Osteocyte (in vitro differentiated cells): Measurements from ENCODE around the gene TPP1. TPM values are rescaled to one million over a fixed set of nuclear protein-coding genes. Genes with fewer than 3 reads are reported as not detected.

Source experiments
- DNase-seq: peaks from one replicate; pipeline ENCODE4 v3.0.0; 2021; ENCODE audit warnings: mixed read lengths; ENCODE audit not compliant: unreplicated experiment; ENCODE audit errors: extremely low spot score
- H3K27ac Mint-ChIP-seq: one replicate; pipeline ENCODE4 v1.8.0; 2021; ENCODE audit warnings: mild to moderate bottlenecking, mixed read lengths; ENCODE audit not compliant: unreplicated experiment
- H3K27me3 Mint-ChIP-seq: one replicate; pipeline ENCODE4 v1.8.0; 2021; ENCODE audit warnings: mixed read lengths; ENCODE audit not compliant: unreplicated experiment
- H3K36me3 Mint-ChIP-seq: one replicate; pipeline ENCODE4 v1.8.0; 2021; ENCODE audit warnings: mixed read lengths; ENCODE audit not compliant: unreplicated experiment
- H3K4me1 Mint-ChIP-seq: one replicate; pipeline ENCODE4 v1.8.0; 2021; ENCODE audit warnings: mixed read lengths; ENCODE audit not compliant: unreplicated experiment
- H3K4me3 Mint-ChIP-seq: one replicate; pipeline ENCODE4 v1.8.0; 2021; ENCODE audit warnings: mild to moderate bottlenecking, moderate library complexity, mixed read lengths; ENCODE audit not compliant: unreplicated experiment
- H3K9me3 Mint-ChIP-seq: one replicate; pipeline ENCODE4 v1.8.0; 2021; ENCODE audit warnings: mixed read lengths; ENCODE audit not compliant: unreplicated experiment
- CTCF ChIP-seq: fragments of 200-600 bp; sonication (generic); IDR thresholded peaks from 2 replicates; pipeline ENCODE4 v1.5.0; 2021; ENCODE audit warnings: antibody characterized with exemption, mild to moderate bottlenecking, moderate library complexity
- total RNA-seq: library from RNA; stranded (reverse); gene quantifications from 2 replicates; pipeline ENCODE4 v1.2.1, GENCODE V29; 2021

TPP1 gene
- total RNA-seq, 1 donor from 2014 or later, result 157 TPM

- H3K36me3 Mint-ChIP-seq, result peaks cover 2% of the 10 kb centered on the region
- no peak for TF ChIP-seq CTCF
- H3K27me3 Mint-ChIP-seq, result no peaks in the 10 kb centered on the region
- peaks cover 15% of the 10 kb centered on the region for H3K4me1 Mint-ChIP-seq
- H3K4me3 Mint-ChIP-seq, result no peak overlapping the region
- no peak overlapping the region for H3K27ac Mint-ChIP-seq
- DNase-seq, result no peak
- H3K9me3 Mint-ChIP-seq, result no peaks in the 10 kb centered on the region
Measured at GRCh38 chr11:6571434-6572008, 47.7 kb downstream of the TPP1 start.

GRCh38 chr11:6570691-6571427, 48.4 kb downstream of the TPP1 start:
- Mint-ChIP-seq H3K4me3 (no peak overlapping the region), H3K36me3 (peaks cover 2% of the 10 kb centered on the region), H3K9me3 (no peaks in the 10 kb centered on the region)

GRCh38 chr11:6569706-6570105, 49.5 kb downstream of the TPP1 start:
- H3K9me3 Mint-ChIP-seq, result no peaks in the 10 kb centered on the region

More at GRCh38 chr11:6570691-6571427, 48.4 kb downstream of the TPP1 start:
- Mint-ChIP-seq H3K27me3 (no peaks in the 10 kb centered on the region), H3K4me1 (peaks cover 13% of the 10 kb centered on the region), H3K27ac (no peak overlapping the region)
- DNase-seq, result no peak
- no peak for TF ChIP-seq CTCF

GRCh38 chr11:6568191-6568918, 50.9 kb downstream of the TPP1 start:
- DNase-seq, result no peak
- Mint-ChIP-seq H3K9me3 (no peaks in the 10 kb centered on the region), H3K27ac (peak overlapping the region; percentile 63), H3K36me3 (no peaks in the 10 kb centered on the region), H3K27me3 (no peaks in the 10 kb centered on the region), H3K4me3 (no peak overlapping the region), H3K4me1 (peaks cover 13% of the 10 kb centered on the region)
- TF ChIP-seq CTCF, result no peak

More at GRCh38 chr11:6569706-6570105, 49.5 kb downstream of the TPP1 start:
- Mint-ChIP-seq H3K4me3 (no peak overlapping the region), H3K36me3 (peaks cover 2% of the 10 kb centered on the region), H3K27me3 (no peaks in the 10 kb centered on the region), H3K27ac (peak overlapping the region; percentile 9), H3K4me1 (peaks cover 13% of the 10 kb centered on the region)
- no peak for DNase-seq
- no peak for TF ChIP-seq CTCF

GRCh38 chr11:6567371-6567745, 51.9 kb downstream of the TPP1 start:
- H3K36me3 Mint-ChIP-seq, result no peaks in the 10 kb centered on the region

More at GRCh38 chr11:6567371-6567745, 51.9 kb downstream of the TPP1 start:
- Mint-ChIP-seq H3K4me1 (peaks cover 13% of the 10 kb centered on the region), H3K9me3 (no peaks in the 10 kb centered on the region), H3K27ac (no peak overlapping the region), H3K4me3 (no peak overlapping the region), H3K27me3 (no peaks in the 10 kb centered on the region)
- no peak for DNase-seq
- no peak for TF ChIP-seq CTCF
